GM23338 (cell line): ENCODE measurements around the gene SRRT. TPM values are rescaled to one million over a fixed set of nuclear protein-coding genes. Genes with fewer than 3 reads are reported as not detected.

Experiments used
- ATAC-seq: fragments of 200-7000 bp; cut with Tn5 transposase; 3 replicates; pipeline ENCODE4 v1.9.1; 2020
- DNase-seq: peaks from one replicate; pipeline ENCODE4 v3.0.0-alpha.2; 2015; ENCODE audit warnings: low spot score
- H2AFZ ChIP-seq: fragments of 200-600 bp; sonication (generic); 2 replicates; pipeline ENCODE4 v1.8.0; 2016; ENCODE audit warnings: antibody characterized with exemption, mild to moderate bottlenecking, moderate library complexity
- H3F3A ChIP-seq: fragments of 200-600 bp; sonication (generic); replicated peaks from 2 replicates; pipeline ENCODE4 v1.8.0; 2017; ENCODE audit warnings: antibody characterized with exemption, mixed run types, low read depth
- H3K27ac ChIP-seq: fragments of 200-600 bp; sonication (generic); 2 replicates; pipeline ENCODE4 v1.6.1; 2016; ENCODE audit warnings: low read depth
- H3K27me3 ChIP-seq: fragments of 200-600 bp; sonication (generic); 2 replicates; pipeline ENCODE4 v1.8.0; 2016; ENCODE audit warnings: mild to moderate bottlenecking, mixed run types, moderate library complexity; ENCODE audit not compliant: insufficient read depth
- H3K36me3 ChIP-seq: fragments of 200-600 bp; sonication (generic); 2 replicates; pipeline ENCODE4 v1.8.0; 2016; ENCODE audit warnings: mild to moderate bottlenecking; ENCODE audit not compliant: insufficient read depth
- H3K4me1 ChIP-seq: fragments of 200-600 bp; sonication (generic); 2 replicates; pipeline ENCODE4 v1.8.0; 2016; ENCODE audit warnings: mild to moderate bottlenecking, moderate library complexity; ENCODE audit not compliant: insufficient read depth
- H3K4me2 ChIP-seq: fragments of 200-600 bp; sonication (generic); 2 replicates; pipeline ENCODE4 v1.7.1; 2017; ENCODE audit warnings: mixed run types
- H3K4me3 ChIP-seq: fragments of 200-600 bp; sonication (generic); 2 replicates; pipeline ENCODE4 v1.6.1; 2016; ENCODE audit warnings: mixed run types
- H3K79me2 ChIP-seq: fragments of 200-600 bp; sonication (generic); replicated peaks from 2 replicates; pipeline ENCODE4 v1.8.0; 2017; ENCODE audit warnings: mild to moderate bottlenecking; ENCODE audit not compliant: insufficient read depth
- H3K9me2 ChIP-seq: fragments of 200-600 bp; sonication (generic); 2 replicates; pipeline ENCODE4 v1.8.0; 2017; ENCODE audit not compliant: insufficient read depth
- H4K20me1 ChIP-seq: fragments of 200-600 bp; sonication (generic); replicated peaks from 2 replicates; pipeline ENCODE4 v1.8.0; 2017; ENCODE audit warnings: mild to moderate bottlenecking; ENCODE audit not compliant: insufficient read depth
- H3K27ac Mint-ChIP-seq: 2 replicates; pipeline ENCODE4 v1.8.0; 2020; ENCODE audit warnings: inconsistent platforms, mild to moderate bottlenecking, moderate library complexity, mixed read lengths
- H3K27me3 Mint-ChIP-seq: 3 replicates; pipeline ENCODE4 v1.8.0; 2022; ENCODE audit warnings: low read depth, mild to moderate bottlenecking, moderate library complexity, mixed read lengths, inconsistent platforms; ENCODE audit not compliant: insufficient read depth, poor library complexity
- H3K36me3 Mint-ChIP-seq: 3 replicates; pipeline ENCODE4 v1.8.0; 2021; ENCODE audit warnings: low read depth, mild to moderate bottlenecking, inconsistent platforms, moderate library complexity, mixed read lengths
- H3K4me1 Mint-ChIP-seq: 3 replicates; pipeline ENCODE4 v1.8.0; 2020; ENCODE audit warnings: mild to moderate bottlenecking, inconsistent platforms, mixed read lengths
- H3K4me3 Mint-ChIP-seq: 3 replicates; pipeline ENCODE4 v1.8.0; 2021; ENCODE audit warnings: moderate library complexity, mild to moderate bottlenecking, inconsistent platforms, mixed read lengths
- H3K9me3 Mint-ChIP-seq: 3 replicates; pipeline ENCODE4 v1.8.0; 2020; ENCODE audit warnings: moderate library complexity, mild to moderate bottlenecking, inconsistent platforms, mixed read lengths
- CREB1 ChIP-seq: fragments of 250-450 bp; sonication (Bioruptor Pico); IDR thresholded peaks from 2 replicates; pipeline ENCODE4 v1.5.0; 2020; ENCODE audit warnings: low read depth, mild to moderate bottlenecking, moderate library complexity
- CTCF ChIP-seq, 2 experiments: fragments of 200-600 bp in 1 of 2; sonication (generic) in 1 of 2; conservative IDR thresholded peaks; 2 replicates each; pipeline versions ENCODE4 v1.5.1 to v1.6.1; 2016 to 2017; ENCODE audit warnings: antibody characterized with exemption in 2 of 2, low read depth in 2 of 2, mild to moderate bottlenecking in 2 of 2, moderate library complexity in 1 of 2
- ETS1 ChIP-seq: IDR thresholded peaks from 2 replicates; pipeline ENCODE4 v1.6.1; 2016; ENCODE audit warnings: antibody characterized with exemption
- EZH2 ChIP-seq: fragments of 200-600 bp; sonication (generic); IDR thresholded peaks from one replicate; pipeline ENCODE4 v1.8.0; 2017; ENCODE audit warnings: antibody characterized with exemption, mild to moderate bottlenecking, low read depth; ENCODE audit not compliant: unreplicated experiment
- EZH2phosphoT487 ChIP-seq: fragments of 200-600 bp; sonication (generic); IDR thresholded peaks from one replicate; pipeline ENCODE4 v1.8.1; 2018; ENCODE audit warnings: antibody characterized with exemption; ENCODE audit not compliant: unreplicated experiment
- JUNB ChIP-seq: IDR thresholded peaks from one replicate; pipeline ENCODE4 v1.6.1; 2016; ENCODE audit warnings: antibody characterized with exemption; ENCODE audit not compliant: unreplicated experiment
- NANOG ChIP-seq: IDR thresholded peaks from 2 replicates; pipeline ENCODE4 v1.6.1; 2016; ENCODE audit warnings: antibody characterized with exemption, borderline replicate concordance
- POLR2AphosphoS5 ChIP-seq: IDR thresholded peaks from 2 replicates; pipeline ENCODE4 v1.6.1; 2016; ENCODE audit warnings: antibody characterized with exemption, low read depth
- REST ChIP-seq: IDR thresholded peaks from one replicate; pipeline ENCODE4 v1.6.1; 2018; ENCODE audit warnings: antibody characterized with exemption; ENCODE audit not compliant: unreplicated experiment
- STAT1 ChIP-seq: IDR thresholded peaks from one replicate; pipeline ENCODE4 v1.6.1; 2016; ENCODE audit warnings: antibody characterized with exemption; ENCODE audit not compliant: unreplicated experiment
- ZNF114 ChIP-seq: fragments of 250-450 bp; sonication (Bioruptor Pico); IDR thresholded peaks from 2 replicates; pipeline ENCODE4 v1.5.0; 2020; ENCODE audit warnings: mild to moderate bottlenecking, moderate library complexity
- ZNF331 ChIP-seq: fragments of 250-450 bp; sonication (Bioruptor Pico); IDR thresholded peaks from 2 replicates; pipeline ENCODE4 v1.5.0; 2020; ENCODE audit warnings: low read depth, mild to moderate bottlenecking, moderate library complexity
- ZNF462 ChIP-seq: fragments of 250-450 bp; sonication (Bioruptor Pico); IDR thresholded peaks from 2 replicates; pipeline ENCODE4 v1.5.0; 2020; ENCODE audit warnings: mild to moderate bottlenecking, moderate library complexity
- polyA plus RNA-seq: library from polyadenylated mRNA; unstranded; fragments of >200 nt; fragmentation: Nextera tagmentation; extraction: Ambion mirVana; gene quantifications from 2 replicates; pipeline ENCODE4 v1.2.1, GENCODE V29; 2016
- total RNA-seq: library from RNA; depleted of rRNA; stranded (reverse); fragments of >200 nt; shearing (Covaris generic); gene quantifications from 2 replicates; pipeline ENCODE4 v1.2.3, GENCODE V29; 2014

SRRT gene
- total and polyA plus RNA-seq, 2 experiments from 2014 or later: 113 to 140 TPM

GRCh38 chr7:100884736-100885439 lies 10.0 kb downstream of the SRRT start:
- Histone ChIP-seq H3K4me3 (no peak overlapping the region), H3K27me3 (no peaks in the 10 kb centered on the region), H3K36me3 (peaks cover 49% of the 10 kb centered on the region), H3K27ac (no peak overlapping the region), H4K20me1 (peaks cover 32% of the 10 kb centered on the region), H3K79me2 (peaks cover 47% of the 10 kb centered on the region), H2AFZ (no peak overlapping the region), H3K9me2 (no peaks in the 10 kb centered on the region), H3K4me1 (peaks cover 10% of the 10 kb centered on the region), H3K4me2 (no peak overlapping the region), H3F3A (peaks cover 54% of the 10 kb centered on the region)
- DNase-seq (no peak), ATAC-seq (no peak)
- Mint-ChIP-seq H3K27ac (no peak overlapping the region), H3K36me3 (peaks cover 87% of the 10 kb centered on the region), H3K9me3 (no peaks in the 10 kb centered on the region), H3K4me1 (peaks cover 38% of the 10 kb centered on the region), H3K4me3 (no peak overlapping the region; the same call in 2 of the 3 replicates), H3K27me3 (peaks cover 17% of the 10 kb centered on the region)
- no peak for TF ChIP-seq EZH2
- no peak for TF ChIP-seq ZNF331 (CRISPR knock-in tag)
- no peak for TF ChIP-seq ZNF114 (CRISPR knock-in tag)
- no peak for TF ChIP-seq CTCF (conservative IDR thresholded peaks at IDR 0.05; ENCODE audit: low read depth in 2 of 2)
- no peak for TF ChIP-seq JUNB
- TF ChIP-seq ETS1: no peak
- no peak for TF ChIP-seq EZH2phosphoT487
- TF ChIP-seq STAT1: no peak
- TF ChIP-seq POLR2AphosphoS5: no peak
- no peak for TF ChIP-seq REST
- no peak for TF ChIP-seq CREB1
- no peak for TF ChIP-seq NANOG
- no peak for TF ChIP-seq ZNF462 (CRISPR knock-in tag)
